ENCODE results near the gene INTU. TPM values are rescaled to one million over a fixed set of nuclear protein-coding genes. Genes with fewer than 3 reads are reported as not detected.
A peak's percentile ranks its signal among the peaks of the same experiment; 100 is the strongest.

INTU gene
- total RNA-seq, 3 donors from 2014 or later: 7.0 to 22.4 (median 11.1) TPM

- Histone ChIP-seq H3K36me3 (no peaks in the 10 kb centered on the region), H3K9me3 (no peaks in the 10 kb centered on the region), H3K4me3 (peak overlapping the region; percentile 52 to 84 (median 67)), H3K4me1 (peaks cover 0 to 5% of the 10 kb centered on the region in 2 donors), H3K27ac (peak overlapping the region; percentile 28 to 40), H3K27me3 (peaks cover 0 to 9% of the 10 kb centered on the region in 2 donors)
- DNase-seq (ENCODE audit: low spot score in 2 of 2): no peak
- TF ChIP-seq POLR2AphosphoS5 (IDR thresholded peaks at IDR 0.05): no peak
- TF ChIP-seq POLR2A (IDR thresholded peaks at IDR 0.05): no peak
- TF ChIP-seq CTCF (IDR thresholded peaks at IDR 0.05): no peak
- intact Hi-C loops (cut with DNase I; ENCODE audit: low total_unique reads): no loop called here
These were observed 8.6 kb upstream of the INTU start for GRCh38 chr4:127624173-127624572.

GRCh38 chr4:127629371-127629770 is 3.4 kb upstream of the INTU start:
- no peak for DNase-seq (ENCODE audit: low spot score in 2 of 2)
- H3K4me1 ChIP-seq: no peaks in the 10 kb centered on the region
- intact Hi-C loops (cut with DNase I; ENCODE audit: low total_unique reads): no loop called here
- H3K36me3 ChIP-seq: no peaks in the 10 kb centered on the region
- TF ChIP-seq POLR2A (IDR thresholded peaks at IDR 0.05) (no peak), POLR2AphosphoS5 (IDR thresholded peaks at IDR 0.05) (no peak), CTCF (IDR thresholded peaks at IDR 0.05) (no peak)
- no peak overlapping the region for H3K4me3 ChIP-seq
- no peaks in the 10 kb centered on the region for H3K27me3 ChIP-seq
- no peak overlapping the region for H3K27ac ChIP-seq
- H3K9me3 ChIP-seq: no peaks in the 10 kb centered on the region

GRCh38 chr4:127630152-127630551 is 2.6 kb upstream of the INTU start:
- H3K27ac ChIP-seq: no peak overlapping the region
- no peaks in the 10 kb centered on the region for H3K9me3 ChIP-seq
- no peak for DNase-seq (ENCODE audit: low spot score in 2 of 2)
- no peak overlapping the region for H3K4me3 ChIP-seq
- H3K27me3 ChIP-seq: no peaks in the 10 kb centered on the region
- intact Hi-C loops (cut with DNase I; ENCODE audit: low total_unique reads): no loop called here
- H3K4me1 ChIP-seq: no peaks in the 10 kb centered on the region
- no peaks in the 10 kb centered on the region for H3K36me3 ChIP-seq
- TF ChIP-seq CTCF (IDR thresholded peaks at IDR 0.05) (no peak), POLR2A (IDR thresholded peaks at IDR 0.05) (no peak), POLR2AphosphoS5 (IDR thresholded peaks at IDR 0.05) (no peak)

DNA sequence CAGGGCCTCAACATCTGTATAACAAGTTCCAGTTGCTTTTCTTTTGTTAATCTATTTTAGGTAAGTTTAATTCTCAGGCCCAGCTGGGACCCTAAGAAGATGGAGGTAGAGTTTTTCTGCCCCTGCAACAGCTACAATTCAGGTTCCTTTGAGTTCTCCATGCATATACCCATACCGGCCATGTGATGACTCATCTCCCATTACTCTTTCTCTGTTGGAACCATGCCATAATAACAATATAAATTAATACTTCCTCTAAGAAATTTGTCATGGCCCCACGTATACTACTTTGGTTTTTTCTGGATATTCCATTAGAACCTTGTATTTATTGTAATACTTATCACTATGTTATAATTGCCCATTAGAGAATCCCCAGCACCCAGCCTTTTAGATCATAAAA is 1.3 kb upstream of the INTU start:
- no peak for DNase-seq (ENCODE audit: low spot score in 2 of 2)
- intact Hi-C loops (cut with DNase I; ENCODE audit: low total_unique reads): no loop called here
- H3K27ac ChIP-seq: no peak overlapping the region
- no peaks in the 10 kb centered on the region for H3K27me3 ChIP-seq
- H3K36me3 ChIP-seq: no peaks in the 10 kb centered on the region
- H3K9me3 ChIP-seq: no peaks in the 10 kb centered on the region
- H3K4me3 ChIP-seq: no peak overlapping the region
- TF ChIP-seq POLR2A (IDR thresholded peaks at IDR 0.05) (no peak), CTCF (IDR thresholded peaks at IDR 0.05) (no peak), POLR2AphosphoS5 (IDR thresholded peaks at IDR 0.05) (no peak)
- no peaks in the 10 kb centered on the region for H3K4me1 ChIP-seq

DNA sequence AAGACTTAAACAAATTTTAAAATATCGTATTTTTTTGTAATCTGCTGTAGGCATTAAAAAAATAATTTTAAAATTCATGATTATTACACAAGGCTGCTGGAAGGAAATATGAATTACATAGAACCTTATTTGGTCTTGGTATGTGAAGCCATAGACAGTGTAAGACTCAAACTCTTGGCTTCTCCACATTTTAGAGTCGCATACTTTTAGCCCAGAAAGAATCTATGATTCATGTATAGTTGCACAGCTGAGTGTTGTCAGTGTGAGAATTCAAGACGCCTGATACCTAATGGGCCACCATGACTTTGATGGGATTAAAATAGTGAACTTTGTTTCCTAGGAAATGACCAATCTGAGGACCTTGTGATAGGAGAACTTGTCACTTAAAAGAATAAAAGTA is 1.4 kb downstream of the INTU start:
- Histone ChIP-seq H3K36me3 (no peaks in the 10 kb centered on the region), H3K4me1 (no peaks in the 10 kb centered on the region), H3K27me3 (no peaks in the 10 kb centered on the region), H3K9me3 (no peaks in the 10 kb centered on the region), H3K4me3 (no peak overlapping the region), H3K27ac (no peak overlapping the region)
- no peak for DNase-seq (ENCODE audit: low spot score in 2 of 2)
- intact Hi-C loops (cut with DNase I; ENCODE audit: low total_unique reads): no loop called here
- TF ChIP-seq POLR2A (IDR thresholded peaks at IDR 0.05): no peak
- no peak for TF ChIP-seq POLR2AphosphoS5 (IDR thresholded peaks at IDR 0.05)
- TF ChIP-seq CTCF (IDR thresholded peaks at IDR 0.05): no peak

All from breast epithelium (tissue), 4 donors.